ENCODE measurements around the gene CASKIN1.
"Not testable (repeated sequence)": the region's sequence is repeated elsewhere in the genome, so short reads cannot be mapped to it uniquely, and the experiment has no call there.

The CASKIN1 gene

DNA sequence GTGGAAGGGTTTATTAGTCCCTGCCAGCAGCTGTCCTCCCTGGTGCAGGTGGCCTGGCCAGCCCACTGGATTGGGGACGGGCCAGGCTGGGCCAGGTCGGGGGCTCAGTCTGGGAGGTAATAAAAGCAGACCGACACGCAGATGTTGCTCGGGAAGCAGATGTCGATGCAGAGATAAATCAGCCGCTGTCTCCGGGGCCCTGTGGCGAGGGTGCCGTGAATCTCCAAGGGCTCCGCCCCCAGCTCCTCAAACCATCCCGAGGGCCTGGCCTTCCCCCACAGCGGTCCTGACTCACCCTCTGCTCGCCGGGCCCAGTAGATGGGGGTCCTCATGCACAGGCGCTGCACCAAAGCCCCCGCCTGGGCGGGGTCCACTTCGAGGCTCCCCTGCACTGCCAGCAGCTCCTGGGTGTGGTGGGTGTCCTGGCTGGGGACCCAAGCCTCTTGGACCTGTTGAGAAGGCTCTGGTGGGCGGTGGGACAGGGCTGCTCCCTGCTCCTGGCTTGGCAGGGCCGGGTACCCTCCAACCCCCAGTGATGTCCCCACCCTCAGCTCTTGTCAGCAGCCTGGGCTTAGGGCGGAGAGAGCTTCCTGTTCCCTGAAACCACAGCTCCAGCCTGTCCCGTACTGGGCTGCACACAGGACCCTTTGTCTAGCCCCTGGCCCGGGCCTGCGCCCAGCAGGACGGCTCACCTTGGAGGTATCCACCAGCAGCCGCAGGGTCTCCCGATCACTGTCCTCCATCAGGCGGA lies 13.0 kb upstream of the CASKIN1 start:
- DNase-seq = no peak

DNA sequence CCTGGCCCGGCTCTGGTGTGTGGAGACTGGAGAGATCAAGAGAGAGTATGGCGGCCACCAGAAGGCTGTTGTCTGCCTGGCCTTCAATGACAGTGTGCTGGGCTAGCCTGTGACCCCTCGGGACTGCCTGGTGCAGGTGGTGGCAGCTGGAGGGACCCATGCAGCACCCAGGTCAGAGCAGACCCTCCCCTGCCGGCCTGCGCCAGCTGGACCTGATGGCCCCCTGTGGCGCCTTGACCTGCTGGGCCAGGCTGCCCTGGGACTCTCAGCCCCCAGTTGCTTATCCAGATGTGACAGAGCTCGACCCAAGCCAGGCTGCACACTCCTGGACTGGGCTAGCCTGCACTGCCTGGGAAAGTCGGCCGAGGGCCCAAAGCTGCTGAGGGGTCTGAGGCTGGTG lies 12.4 kb upstream of the CASKIN1 start:
- no peak for DNase-seq

DNA sequence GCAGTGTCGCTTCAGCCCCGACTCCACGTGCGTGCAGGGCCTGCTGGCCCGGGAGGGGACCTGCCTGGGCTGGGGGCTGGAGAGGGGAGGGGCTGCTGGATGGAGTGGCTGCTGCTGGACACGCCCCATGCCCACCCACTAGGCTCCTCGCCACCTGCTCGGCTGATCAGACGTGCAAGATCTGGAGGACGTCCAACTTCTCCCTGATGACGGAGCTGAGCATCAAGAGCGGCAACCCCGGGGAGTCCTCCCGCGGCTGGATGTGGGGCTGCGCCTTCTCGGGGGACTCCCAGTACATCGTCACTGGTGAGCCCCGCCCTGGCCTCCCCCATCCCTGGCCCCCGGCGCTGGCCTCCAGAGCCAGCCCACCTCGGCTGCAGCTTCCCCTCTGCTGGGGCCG lies 11.9 kb upstream of the CASKIN1 start:
- no peak for DNase-seq

DNA sequence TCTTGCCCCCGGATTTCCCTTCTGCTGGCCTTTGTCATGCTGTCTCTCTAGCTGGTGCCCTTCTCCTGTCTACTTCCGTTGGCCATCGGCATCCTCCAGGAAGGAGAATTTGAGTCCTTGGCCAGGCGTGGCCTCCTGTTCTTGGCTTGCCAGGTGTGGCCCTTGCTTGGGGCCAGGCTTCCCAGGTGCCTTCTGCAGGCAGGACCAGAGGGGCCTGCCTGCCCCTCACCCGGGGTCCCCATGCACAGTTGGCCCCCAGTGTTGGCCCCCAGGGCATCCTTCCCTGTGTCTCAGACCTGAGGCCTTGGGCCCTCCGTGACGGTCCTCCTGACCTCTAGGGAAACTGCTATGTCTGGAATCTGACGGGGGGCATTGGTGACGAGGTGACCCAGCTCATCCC lies 11.5 kb upstream of the CASKIN1 start:
- DNase-seq = no peak

DNA sequence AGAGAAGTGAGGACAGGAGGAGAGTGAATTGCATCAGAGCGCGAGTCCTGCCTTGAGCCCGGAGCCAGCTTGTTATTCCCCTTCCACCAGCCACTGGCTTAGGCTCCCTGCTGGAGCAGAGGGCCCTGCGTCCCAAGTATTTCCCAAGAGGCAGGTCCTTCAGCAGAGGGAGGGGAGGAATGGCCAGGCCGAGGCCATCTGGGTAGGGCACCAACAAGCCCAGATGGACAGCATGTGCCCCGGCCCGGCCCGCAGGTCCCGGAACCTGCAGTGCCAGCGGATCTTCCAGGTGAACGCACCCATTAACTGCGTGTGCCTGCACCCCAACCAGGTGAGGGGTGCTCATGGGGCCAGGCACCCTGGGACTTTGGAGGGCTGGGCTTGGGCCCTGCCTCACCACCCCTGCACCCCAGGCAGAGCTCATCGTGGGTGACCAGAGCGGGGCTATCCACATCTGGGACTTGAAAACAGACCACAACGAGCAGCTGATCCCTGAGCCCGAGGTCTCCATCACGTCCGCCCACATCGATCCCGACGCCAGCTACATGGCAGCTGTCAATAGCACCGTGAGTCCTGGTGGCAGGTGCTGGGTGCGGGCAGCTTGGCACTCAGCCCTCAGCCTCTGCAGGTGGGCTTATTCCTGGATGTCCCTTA lies 10.5 kb upstream of the CASKIN1 start:
- DNase-seq = no peak

DNA sequence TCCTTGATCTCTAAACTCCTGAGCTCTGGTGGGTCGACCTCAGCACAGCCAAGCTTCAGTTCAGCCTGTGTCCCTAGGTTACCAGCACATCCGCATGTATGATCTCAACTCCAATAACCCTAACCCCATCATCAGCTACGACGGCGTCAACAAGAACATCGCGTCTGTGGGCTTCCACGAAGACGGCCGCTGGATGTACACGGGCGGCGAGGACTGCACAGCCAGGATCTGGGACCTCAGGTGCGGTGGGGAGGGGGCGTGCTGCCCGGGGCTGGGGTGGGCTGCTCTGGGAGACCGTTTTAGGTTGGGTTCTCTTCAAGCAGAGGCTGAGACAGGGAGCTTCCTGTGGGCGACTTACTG lies 10.0 kb upstream of the CASKIN1 start:
- no peak for DNase-seq

DNA sequence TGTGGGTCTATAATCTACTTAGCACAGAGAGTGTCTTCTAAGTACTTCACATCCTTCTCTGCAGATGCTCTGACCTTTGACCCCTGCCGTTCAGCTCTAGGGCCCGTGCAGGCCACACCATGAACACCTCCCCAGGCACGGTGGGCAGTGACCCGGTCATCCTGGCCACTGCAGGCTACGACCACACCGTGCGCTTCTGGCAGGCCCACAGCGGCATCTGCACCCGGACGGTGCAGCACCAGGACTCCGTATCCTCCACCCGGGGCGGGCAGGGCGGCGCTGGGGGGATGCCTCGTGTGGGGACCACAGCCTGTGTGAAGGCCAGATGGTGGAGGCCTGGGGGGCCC lies 9.5 kb upstream of the CASKIN1 start:
- DNase-seq = no peak

DNA sequence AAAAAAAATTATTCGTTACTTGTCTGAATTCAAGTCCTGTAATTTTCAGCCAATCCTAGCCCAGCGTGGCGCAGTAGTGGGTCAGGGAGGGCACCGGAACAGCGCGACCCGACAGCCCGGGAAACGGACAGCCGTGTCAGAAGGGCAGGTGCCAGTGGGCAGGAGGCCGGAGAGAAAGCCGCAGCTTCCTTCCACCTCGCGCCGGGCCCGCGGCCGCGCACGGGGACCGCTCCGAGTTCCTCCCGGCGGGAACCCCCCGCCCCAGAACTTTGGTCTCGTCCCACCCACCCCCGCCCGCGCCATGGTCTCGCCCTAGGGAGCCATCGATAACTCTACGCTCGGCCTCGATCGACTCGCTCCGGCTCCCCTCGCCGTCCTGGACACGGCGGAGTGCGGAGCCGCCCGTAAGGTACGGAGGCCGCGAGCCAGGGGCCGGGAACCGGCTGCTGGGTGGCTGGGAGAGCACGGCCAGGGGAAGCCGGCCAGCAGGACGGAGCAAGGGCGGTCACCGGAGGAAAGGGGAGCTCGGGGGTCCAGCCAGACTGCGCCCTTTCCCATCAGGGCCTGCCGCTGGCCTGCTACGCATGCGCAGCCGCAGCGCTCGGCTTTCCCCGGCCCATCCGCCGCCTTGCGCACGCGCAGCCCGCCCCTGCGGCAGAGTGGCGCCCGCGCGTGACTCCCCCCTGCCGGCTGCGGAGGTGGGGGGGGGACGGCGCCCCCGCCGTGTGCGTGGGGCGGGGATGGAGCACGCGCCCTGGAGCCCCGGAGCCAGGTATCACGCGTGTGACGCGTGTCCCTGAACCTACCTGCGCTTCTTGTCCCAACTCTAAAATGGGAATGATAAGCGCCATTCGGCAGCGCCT lies 8.9 kb upstream of the CASKIN1 start, which contains the start of gene MLST8:
TSS of gene MLST8 (plus strand) at position 351 of the 863 bp plus-strand sequence. CDS start 632 bp downstream, outside the sequence.
- DNase-seq = peak; percentile 83 to 94 (median 88)

DNA sequence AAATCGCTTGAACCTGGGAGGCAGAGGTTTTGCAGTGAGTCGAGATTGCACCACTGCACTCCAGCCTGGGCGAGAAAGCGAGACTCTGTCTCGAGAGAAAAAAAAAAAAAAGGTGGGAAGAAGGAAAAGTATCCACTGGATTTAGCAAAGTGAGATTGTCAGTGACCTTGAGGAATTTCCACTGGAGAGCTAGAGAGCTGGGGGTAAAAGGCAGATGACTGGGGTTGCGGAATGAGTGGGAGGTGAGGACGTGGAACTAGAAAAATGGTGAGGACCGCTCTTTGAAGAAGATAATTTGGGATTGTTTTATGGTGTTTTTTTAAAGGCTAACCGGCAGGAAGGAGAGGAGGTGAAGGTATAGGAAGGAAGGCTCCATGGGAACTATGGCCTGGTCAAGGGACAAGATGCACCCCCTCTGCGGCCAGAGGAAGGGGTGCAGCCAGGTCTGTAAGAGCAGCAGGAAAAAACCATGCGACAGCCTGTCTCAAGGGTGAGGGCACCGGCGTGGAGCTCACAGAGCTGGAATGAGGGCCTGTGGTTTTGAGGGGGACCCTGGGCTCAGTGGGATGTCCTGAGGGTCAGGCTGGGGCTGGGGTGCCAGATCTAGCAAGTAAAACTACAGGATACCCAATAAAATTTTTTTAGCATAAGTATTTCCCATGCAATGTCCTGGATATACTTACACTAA lies 8.2 kb upstream of the CASKIN1 start:
- DNase-seq = no peak

DNA sequence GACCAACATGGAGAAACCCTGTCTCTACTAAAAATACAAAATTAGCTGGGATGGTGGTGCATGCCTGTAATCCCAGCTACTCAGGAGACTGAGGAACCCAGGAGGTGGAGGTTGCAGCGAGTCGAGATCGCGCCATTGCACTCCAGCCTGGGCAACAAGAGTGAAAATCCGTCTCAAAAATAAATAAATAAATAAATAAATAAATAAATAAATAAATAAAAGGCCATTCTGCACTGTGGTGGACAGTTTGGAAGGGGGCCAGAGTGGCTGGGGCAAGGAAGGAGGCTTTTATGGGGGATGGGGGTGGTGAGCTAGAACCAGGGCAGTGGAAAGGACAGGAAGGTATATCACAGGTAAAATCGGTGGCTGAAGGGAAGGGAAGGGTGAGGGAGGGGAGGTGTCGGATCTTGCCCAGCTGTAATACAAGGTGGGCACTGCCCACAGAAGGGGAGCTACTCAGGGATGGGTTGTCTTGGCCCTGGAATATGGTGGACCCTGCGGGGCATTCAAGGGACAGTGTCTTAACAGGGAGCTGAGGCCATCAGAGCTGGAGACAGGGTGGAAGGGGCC lies 6.8 kb upstream of the CASKIN1 start:
- DNase-seq = not testable (repeated sequence)

DNA sequence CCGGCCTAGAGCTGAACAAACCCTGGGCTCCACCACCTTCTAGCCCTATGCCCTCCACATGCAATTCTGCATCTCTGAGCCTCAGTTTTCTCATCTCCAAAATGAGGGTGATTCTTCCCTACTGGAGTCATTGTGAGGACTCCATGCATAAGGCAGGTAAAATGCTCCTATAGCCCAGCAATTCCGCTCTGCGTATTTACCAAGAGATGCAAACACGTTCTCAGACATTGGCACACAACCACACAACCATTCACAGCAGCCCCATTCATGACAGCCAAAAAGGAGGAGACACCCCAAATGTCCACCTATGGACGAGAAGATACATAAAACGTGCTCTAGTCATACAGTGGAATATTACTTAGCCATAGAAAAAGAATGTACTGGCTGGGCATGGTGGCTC lies 3.9 kb upstream of the CASKIN1 start:
- no peak for DNase-seq

DNA sequence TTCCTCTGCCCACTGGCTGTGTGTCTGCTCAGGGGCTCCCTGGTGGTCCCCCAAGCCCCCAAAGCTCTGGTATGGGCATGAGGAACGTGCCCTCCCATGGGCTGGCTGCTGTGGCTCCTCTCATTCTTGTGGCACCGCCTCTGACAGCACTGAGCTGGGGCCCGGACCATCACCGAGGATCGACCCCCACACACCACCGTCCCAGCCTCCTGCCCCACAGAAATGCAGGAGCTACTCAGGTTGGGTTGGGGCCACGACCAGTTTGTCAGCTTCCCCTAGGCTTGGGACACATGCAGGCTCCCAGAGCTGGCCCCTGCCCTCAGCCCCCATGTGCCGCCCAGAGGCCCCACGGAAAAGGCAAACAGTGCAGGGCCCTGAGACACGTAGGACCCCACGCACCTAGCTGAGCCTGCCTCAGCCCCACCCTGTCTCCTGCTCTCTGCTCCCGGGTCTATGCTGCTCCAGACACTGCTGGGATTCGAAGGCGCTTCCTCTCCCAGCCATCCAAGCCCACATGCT lies 3.3 kb upstream of the CASKIN1 start:
- no peak for DNase-seq

DNA sequence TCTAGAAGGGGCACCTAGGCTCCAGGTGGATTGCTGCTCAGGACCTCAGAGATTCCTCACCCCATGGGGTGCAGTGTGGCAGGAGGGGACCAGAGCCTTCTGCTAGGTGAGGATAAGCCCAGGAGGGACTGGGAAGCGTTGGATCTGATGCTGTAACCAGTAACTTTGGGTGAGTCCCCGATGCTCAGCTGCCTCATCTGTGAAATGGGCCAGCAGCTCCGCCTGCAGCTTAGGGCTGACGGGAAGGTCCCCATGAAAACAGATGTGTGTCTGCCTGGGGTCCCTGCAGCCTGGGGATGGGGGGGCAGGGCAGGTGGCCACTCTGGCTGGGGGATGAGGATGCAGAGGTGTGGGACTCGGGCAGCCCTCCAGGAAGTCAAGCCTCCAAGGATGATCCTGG lies 2.7 kb upstream of the CASKIN1 start:
- no peak for DNase-seq

DNA sequence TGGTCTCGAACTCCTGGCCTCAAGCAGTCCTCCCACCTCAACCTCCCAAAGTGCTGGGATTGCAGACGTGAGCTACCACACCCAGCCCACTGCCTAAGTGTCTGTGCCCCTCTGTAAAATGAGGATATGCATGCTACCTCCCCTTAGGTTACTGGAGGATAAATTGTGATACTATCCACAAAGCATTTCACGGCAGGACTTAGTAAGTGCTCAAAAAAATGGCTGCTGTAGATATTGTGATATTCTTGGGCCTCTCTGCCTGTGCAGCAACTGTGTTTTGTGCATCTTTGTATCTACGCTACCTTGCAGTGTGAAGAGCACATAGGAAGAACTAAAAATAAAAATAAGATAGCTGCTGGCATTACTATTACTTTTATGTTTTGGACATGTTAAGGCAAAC lies 1.9 kb upstream of the CASKIN1 start:
- DNase-seq = no peak

DNA sequence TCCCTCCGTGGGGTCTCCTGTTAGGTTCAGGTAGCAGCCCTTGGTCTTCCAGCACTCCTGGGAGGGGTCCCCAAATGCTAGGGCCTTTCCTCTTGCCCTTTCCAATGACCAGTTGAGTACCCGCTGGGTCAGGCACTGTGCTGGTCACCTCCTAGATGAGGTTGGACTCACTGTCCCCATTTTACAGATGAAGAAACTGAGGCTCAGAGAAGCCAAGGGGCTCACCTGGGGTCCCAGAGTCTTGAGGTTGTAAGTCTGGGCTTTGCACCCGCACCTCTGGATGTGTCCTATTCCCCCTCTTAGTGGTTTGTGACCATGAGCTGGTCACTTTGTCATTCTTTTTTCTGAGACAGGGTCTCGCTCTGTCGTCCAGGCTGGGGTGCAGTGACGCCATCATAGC lies 1.4 kb upstream of the CASKIN1 start:
- no peak for DNase-seq

DNA sequence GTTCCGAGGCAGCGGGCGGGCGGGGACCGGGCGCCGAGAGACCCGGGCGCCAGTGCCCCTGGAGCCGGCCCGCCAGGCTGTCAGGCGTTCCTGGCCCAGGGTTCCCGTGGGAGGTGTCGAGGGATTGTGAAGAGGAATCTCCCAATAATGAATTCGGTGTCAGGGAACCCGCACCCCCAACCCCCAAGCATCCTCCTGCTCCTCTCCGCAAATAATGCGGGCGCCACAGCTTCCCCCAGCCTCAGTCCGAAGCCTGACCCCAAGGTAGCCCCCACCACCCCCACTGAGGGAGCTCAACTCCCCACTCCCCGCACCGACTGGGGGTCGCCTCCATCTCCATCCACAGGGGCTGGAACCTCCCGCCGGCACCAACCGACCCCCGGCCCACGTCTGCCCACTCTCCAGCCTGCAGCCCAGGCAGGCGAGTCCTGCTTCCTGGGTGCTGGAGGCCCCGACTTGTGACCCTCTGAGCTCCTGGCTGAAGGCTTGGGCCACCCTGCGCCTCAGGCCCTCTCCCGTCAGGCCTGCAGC lies 641 bp upstream of the CASKIN1 start:
- no peak for DNase-seq

DNA sequence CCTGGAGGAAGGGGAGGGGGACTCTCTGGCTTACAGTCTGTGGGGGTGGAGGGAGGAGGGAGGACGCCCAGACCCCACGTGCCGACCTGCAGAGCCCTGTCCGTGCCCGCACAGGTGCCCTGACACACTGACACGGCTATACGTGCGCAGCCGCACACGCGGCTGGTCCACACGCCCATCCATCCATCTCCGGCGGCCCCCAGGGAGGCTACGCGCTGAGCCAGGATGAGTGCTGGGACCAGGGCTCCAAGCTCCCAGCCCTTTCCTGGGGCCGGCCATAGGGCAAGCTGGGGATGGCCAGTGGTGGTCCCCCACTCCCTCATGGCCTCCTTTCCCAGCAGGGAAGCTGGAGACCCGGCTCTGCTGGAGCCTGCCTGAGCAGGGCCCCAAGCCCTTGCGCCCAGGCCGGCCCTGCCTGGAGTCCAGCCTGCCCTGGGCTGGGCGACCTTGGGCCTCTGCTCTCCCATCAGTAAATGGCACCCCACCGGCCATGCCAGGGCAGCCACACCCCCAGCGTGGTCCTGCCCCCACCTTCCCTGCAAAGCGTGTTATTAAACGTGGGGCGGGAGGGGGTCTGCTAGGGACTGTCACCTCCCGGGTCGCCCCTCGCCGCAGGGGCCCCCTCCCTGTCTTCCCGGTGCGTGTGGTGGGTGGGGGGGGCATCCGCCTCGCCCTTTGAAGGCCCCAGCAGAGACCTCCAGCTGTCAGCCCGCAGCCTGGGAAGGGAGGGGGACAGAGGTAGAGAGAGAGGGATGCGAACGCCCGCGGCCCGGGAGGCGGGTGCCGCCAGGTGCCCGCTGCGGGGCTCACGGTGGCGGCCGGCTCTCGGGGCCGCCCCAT lies 863 bp downstream of the CASKIN1 start:
- DNase-seq = no peak

DNA sequence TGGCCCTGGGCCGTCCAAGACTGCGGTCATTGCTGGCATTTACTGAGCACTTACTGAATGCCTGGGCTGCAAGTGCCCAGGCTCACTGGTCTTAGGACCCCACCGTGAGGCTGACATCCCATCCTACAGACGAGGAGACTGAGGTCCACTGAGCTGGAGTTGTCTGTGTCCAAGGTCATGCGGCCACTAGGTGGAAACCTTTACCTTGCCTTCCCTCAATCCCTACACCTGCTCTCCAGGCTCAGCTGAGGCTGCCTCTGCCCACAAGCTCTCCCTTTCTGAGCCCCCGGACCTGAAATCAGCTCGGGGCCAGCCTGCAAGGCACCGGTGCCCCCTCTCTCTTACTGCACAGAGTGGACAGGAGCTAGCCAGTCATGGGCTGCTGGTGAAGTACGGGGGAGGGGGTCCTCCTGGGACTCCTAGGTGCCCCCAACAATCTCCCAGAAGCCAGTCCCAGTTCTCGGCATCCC lies 1.5 kb downstream of the CASKIN1 start:
- peak in 1 of 4 experiments; percentile 23 for DNase-seq

DNA sequence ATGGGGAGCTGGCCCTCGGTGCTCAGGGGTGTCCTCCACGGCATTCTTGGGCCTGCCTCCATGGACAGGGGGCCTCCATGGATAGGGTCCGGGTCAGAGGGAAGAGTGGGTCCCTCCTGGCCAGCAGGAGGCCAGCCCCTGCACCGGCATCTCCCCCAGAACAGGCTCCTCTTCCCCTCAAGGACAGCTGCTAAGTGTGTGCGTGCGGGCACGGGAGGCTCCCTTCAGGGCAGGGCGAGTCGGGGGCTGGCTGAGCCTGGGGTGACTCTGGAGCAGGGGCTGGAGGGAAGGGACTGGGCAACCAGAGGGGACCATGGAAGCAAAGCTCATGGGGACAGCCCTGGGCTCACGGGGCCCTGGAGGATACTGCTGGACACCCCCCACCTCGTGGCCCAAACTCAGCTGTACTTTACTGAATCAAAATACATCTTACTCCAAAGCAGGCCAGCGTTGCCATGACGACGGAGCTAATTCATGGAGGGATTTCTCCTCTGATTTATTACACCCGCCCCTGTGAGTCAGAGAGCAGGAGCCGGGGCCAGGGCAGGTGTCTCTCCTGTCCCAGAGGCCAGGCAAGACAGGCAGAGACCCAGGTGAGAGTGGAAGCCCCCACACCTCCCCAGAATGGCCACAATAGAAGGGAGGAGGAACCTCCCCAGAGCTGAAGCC lies 2.1 kb downstream of the CASKIN1 start:
- no peak for DNase-seq

DNA sequence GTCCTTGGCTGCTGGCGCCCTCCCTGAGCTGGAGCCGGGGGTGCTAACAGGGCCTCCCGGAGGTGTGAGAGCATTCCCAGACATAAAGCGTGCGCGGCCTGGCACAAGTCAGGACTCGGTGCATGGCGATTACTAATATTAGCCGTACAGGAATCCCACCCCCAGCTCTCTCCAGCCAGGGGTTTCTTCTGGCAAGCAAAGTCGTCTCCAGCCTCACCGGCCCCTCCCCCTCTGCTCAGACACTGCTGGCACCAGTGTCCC lies 5.0 kb downstream of the CASKIN1 start:
- DNase-seq = no peak
